GM12801 (cell line): Measurements from ENCODE around the gene C11orf24.

Experiments used
- TF ChIP-seq, protein P1 (sequence below): IDR thresholded peaks from one replicate; pipeline ENCODE4 v1.5.1; 2011; ENCODE audit warnings: control low read depth; ENCODE audit not compliant: insufficient read length; ENCODE audit errors: extremely low read depth

Gene C11orf24

DNA sequence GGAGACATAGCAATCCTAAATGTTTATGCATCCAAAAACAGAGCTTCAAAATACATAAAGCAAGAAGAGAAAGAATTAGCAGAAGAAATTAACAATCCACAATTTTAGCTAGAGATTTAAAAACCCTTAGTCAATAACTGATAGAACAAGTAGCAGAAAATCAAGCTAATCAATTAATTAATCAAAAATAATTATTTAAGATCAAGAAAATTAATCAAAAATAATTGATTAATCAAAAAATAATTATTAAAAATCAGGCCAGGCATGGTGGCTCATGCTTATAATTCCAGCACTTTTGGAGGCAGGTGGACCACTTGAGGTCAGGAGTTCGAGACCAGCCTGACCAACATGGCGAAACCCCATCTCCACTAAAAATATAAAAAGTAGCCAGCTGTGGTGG lies 29.2 kb downstream of the C11orf24 start:
- TF ChIP-seq, protein P1, sequence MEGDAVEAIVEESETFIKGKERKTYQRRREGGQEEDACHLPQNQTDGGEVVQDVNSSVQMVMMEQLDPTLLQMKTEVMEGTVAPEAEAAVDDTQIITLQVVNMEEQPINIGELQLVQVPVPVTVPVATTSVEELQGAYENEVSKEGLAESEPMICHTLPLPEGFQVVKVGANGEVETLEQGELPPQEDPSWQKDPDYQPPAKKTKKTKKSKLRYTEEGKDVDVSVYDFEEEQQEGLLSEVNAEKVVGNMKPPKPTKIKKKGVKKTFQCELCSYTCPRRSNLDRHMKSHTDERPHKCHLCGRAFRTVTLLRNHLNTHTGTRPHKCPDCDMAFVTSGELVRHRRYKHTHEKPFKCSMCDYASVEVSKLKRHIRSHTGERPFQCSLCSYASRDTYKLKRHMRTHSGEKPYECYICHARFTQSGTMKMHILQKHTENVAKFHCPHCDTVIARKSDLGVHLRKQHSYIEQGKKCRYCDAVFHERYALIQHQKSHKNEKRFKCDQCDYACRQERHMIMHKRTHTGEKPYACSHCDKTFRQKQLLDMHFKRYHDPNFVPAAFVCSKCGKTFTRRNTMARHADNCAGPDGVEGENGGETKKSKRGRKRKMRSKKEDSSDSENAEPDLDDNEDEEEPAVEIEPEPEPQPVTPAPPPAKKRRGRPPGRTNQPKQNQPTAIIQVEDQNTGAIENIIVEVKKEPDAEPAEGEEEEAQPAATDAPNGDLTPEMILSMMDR, result no peak

DNA sequence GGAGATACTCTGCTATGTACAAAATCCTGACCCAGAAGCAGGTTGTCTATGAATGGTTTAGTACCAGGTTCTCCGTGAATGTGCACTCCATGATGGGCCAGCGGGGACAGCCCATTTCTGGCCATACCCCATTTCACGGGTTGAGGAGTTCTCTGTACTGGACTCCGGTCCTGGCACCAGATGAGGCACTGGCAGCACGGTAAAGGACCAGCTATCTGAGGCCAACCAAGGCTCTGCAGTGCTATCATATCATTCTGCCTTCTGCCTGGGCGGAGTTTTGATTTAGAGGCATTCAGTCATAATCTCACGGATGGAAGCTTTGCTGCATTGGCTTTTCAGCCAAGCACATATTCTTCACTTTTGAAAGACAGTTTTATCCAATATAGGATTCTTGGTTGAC lies 40.2 kb downstream of the C11orf24 start:
- TF ChIP-seq, protein P1, result no peak

DNA sequence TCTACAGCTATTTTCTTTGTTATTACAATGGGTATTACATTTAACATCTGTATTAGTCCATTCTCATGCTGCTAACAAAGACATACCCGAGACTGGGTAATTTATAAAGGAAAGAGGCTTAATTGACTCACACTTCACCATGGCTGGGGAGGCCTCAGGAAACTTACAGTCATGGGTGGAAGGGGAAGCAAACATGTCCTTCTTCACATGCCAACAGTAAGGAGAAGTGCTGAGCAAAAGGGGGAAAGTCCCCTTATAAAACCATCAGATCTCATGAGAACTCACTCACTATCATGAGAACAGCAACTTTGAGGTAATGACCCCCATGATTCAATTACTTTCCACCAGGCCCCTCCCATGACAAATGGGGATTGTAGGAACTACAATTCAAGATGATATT lies 42.2 kb downstream of the C11orf24 start:
- TF ChIP-seq, protein P1, result no peak

DNA sequence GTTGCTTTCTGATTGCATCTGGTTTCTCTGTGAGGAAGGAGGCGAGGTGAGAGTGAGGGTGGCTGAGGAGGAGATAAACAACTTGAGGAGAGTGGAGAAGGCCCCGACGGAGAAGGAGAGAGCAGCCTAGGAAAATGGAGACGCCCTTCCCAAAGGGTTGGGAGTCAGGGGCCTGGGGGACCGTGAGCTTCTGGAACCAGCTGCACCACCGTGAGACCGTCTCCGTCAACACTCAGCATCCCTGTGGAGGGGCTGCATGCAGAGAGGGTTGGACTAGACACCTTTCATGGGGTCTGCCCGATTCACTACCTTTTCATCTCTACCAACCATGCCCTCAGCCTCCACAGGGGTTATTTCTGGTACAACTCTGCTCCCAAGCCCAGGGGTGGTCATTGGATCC lies 45.4 kb downstream of the C11orf24 start:
- TF ChIP-seq, protein P1, result no peak

GRCh38 chr11:68224606-68225005 lies 47.2 kb downstream of the C11orf24 start:
- TF ChIP-seq, protein P1, result no peak

- TF ChIP-seq, protein P1, result no peak
Measured at GRCh38 chr11:68223275-68223674, 48.5 kb downstream of the C11orf24 start.

DNA sequence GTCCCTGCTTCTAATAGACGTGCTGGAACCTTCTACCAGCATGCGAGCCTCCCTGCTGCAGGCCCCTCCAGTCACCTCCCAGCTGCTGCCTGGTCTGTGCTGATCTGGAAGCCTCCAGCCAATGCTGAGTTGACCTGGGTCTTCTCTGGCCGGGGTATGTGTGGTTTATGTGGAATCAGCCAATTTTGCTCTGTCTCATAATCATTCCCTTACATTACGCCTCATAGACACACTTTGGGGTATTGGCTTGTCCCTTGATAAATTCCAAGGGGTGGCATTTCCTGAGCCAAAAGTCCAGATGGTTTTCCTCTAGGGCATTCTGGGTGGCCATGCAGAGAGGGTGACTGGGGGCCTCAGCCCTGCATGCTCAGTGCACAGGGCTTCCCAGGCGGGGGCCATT lies 50.4 kb downstream of the C11orf24 start:
- TF ChIP-seq, protein P1, result no peak
